Stimulated activated CD8-positive, alpha-beta memory T cell treated with anti-CD3 and anti-CD28 coated beads, Interleukin-7, amount 100 ng/mL, for 1 hour (primary cell): Measurements from ENCODE around the gene IGFBP6.

Experiments used
- DNase-seq, 2 donors: peaks; one replicate each; pipeline ENCODE4 v3.0.0-alpha.2; 2020; ENCODE audit warnings: low read depth in 2 of 2

IGFBP6 gene, protein sequence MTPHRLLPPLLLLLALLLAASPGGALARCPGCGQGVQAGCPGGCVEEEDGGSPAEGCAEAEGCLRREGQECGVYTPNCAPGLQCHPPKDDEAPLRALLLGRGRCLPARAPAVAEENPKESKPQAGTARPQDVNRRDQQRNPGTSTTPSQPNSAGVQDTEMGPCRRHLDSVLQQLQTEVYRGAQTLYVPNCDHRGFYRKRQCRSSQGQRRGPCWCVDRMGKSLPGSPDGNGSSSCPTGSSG

DNA sequence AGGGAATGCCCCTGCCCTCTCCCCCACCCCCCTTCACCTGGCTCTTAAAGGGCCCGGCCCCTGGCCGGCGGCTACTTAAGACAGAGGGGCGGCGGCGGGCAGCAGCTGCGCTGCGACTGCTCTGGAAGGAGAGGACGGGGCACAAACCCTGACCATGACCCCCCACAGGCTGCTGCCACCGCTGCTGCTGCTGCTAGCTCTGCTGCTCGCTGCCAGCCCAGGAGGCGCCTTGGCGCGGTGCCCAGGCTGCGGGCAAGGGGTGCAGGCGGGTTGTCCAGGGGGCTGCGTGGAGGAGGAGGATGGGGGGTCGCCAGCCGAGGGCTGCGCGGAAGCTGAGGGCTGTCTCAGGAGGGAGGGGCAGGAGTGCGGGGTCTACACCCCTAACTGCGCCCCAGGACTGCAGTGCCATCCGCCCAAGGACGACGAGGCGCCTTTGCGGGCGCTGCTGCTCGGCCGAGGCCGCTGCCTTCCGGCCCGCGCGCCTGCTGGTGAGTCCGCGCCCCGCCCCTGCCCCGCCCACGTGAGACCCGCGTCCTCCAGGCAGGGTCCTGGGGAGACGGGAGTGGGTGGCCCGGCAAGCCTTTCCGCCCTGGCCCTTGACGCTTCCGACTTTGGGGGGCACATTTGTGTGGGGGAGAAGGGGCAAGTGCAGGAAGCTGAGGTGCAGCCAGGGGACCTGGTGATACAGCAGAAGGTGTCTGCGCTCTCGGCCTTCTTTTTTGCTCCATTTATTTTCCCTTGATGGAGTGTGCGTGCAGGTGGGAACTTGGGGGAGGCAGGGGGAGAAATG lies at the start of gene IGFBP6:
Gene IGFBP6 (plus strand): TSS at position 104 of the 790 bp plus-strand sequence. CDS start 51 bp downstream, at position 155.
- DNase-seq: peak in 1 of 2 donors; percentile 23

DNA sequence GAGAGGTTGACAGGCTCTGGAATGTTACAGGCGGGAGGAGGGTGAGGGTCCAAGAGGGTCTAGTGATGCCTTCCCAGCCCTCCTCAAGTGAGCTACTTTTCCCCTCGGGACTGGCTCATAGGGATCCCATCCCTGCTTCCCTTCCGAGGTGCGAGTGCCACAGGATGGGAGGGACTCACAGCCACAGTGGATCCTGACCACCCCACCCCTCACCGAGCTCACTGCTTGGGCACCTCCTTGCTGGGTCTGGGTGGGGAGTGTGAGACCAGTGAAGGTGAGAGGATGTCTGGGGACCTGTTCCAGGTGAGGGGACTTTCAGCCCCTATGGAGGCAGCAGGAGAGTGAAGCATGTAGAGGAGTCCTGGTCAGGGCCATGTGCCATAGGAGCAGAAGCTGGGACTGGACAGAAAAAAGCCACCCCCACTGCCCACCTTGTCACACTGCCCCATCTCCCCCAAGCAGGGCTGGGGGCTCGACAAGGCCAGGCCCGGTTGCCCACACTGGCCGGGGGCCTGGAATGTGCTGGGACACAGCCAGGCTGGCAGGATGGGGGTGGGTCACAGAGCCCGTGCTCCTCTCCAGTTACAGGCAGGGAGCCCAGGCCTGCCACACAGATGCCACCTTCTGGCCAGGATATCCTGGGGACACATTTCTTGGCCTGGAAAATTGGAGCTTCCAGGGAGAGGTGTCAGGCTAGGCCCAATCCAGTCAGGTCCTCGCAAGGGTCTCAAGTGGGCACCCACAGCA lies 49.3 kb upstream of the IGFBP6 start:
- DNase-seq: no peak

DNA sequence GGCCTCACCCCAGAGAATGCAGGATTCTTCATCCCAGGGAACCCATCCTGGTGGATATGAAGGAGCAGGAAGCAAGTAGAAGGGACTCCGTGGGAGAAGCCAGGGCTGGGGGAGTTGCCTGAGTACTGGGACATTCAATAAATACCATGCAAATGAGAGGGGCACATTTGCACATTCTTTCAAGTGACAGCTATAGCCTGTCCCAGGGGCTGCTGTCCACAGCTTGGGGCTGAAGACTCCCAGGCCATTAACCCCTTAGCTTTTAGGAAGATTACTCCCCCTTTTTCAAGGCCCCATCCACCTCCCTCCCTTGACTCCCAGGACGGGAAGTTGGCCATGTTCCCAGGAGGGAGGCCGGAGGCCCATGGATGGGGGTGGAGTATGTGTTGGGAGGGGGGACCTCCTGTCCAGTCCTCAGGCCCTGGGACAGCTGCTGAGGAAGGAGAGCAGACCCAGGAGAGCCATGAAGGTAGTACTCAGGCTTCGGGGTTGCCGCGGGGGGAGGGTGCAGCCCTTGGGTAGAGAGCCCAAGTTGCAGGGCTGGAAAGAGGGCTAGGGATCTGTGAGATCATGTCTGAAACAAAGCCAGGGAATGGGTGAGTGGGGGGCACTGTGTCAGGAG lies 48.6 kb upstream of the IGFBP6 start:
- DNase-seq: no peak

DNA sequence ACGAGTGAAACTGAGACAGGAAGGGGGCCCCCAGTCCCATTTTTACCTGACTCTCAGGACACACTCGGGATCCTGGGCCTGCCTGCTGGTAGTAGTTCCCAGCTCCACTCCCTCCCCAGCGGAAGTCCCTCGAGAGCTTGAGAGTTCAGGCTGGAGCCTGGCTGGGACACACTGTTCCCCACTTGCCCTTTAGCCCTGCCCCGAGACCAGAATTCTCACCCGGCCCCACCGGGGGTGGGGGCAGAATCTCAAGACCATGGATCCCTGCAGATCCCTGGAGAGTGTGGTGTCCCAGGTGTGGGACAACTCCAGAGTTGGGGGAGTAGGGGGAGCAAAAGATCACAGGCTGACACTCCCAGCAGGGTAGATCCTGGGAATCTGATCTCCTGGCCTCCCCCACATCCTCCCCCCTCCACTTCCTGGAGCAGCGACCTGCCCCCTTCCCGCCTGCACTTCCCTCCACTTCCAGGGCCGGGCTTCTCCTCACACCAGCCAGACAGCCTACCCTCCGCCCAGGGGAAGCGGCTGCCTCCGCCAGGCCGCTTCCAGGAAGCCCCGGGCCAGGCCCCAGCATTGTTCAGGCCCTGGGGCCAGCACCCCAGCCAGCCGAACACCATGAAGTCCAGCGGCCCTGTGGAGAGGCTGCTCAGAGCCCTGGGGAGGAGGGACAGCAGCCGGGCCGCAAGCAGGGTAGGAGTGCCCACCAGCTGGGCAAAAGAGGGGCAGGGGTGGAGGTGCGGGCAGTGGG lies 47.7 kb upstream of the IGFBP6 start, which contains the start of gene TNS2:
Gene TNS2 (plus strand): TSS at position 495 of the 748 bp plus-strand sequence. CDS start 121 bp downstream, at position 616.
- no peak for DNase-seq

DNA sequence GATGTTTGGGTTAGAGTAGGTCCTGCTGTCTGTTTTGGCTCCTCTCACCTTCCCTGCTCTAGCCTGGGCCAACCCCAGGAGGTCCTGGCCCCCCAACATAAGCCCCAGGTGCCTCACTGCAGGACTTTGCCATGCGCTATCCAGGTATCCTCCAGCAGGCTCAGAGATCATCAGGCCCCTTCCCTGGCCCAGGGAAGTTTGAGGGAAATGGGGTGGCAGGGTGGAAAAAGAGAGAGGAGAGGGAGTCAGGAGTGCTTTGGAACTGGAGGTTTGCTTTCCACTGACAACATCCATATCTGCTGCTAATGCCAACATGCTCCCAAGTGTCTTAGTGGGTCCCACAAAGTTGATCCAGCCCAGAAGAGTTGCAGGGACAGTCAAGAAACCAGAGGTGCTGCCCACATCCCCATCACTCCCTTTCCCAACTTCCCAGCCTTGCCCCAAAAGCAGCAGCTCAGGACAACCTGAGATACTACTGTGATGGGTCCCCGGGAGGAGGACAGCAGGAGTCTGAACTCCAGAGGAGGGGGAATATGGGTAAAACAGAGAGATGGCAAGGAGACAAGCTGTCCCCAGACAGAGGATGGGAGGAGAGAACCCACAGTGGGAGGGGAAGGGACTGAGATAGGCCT lies 46.9 kb upstream of the IGFBP6 start:
- DNase-seq: no peak

DNA sequence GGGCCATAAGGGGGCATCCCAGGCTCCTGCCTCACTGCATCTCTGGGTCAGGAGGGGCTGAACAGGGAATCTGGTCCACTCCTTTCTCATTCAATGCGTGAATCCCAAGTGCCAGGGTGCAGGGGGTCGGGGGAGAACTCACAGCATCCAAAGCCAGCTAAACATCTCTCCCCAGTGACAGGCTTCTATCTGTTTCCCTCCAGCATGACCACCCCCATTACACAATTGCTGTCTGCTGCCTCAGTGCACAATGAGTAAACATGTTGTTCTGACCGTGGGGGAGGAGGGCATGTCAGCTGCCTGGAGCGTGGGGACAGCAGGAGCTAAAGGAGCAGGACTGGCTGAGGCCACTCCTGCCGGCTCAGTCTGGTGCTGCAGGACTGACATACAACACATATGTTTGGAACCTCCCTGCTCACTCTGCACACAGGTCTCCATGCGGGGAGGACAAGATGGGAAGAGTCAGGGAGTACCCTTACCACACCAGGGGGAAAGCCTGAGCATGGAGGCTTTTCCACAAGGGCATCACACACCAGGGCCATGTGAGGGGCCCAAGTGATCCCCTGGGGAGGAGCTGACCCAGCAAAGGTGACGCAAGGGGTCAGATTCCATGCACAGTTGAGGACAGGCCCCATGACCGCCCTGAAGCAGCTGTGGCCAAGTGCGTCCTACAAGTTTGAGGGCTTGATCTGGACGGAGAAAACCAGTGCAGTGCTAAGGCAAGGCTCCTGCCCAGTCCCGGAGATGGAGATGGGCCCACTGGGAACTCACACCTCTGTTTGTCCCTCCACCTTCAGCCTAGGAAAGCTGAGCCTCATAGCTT lies 46.2 kb upstream of the IGFBP6 start:
- no peak for DNase-seq

DNA sequence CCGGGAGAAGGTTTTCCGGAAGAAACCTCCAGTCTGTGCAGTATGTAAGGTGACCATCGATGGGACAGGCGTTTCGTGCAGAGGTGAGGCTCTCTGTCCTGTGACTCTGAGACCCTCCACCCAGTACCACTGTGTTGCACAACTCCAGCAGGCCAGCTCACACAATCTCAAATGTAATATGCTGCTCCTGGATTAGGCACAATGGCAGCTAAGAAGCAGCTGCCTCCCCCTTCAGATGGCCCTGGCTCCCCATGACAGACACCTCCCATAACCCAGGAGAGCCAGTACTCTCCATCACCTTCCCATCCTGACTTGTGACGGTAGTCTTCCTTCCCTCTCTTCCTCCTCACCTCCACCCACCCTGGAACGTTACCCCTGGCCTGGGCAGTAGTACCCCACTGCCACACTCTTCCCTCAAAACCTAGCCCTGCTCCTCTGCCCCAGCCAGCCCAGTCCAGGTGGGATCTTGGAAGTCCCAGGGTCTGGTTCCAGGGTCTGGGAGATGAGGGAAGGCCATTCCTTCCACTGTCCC lies 45.5 kb upstream of the IGFBP6 start:
- DNase-seq: no peak

DNA sequence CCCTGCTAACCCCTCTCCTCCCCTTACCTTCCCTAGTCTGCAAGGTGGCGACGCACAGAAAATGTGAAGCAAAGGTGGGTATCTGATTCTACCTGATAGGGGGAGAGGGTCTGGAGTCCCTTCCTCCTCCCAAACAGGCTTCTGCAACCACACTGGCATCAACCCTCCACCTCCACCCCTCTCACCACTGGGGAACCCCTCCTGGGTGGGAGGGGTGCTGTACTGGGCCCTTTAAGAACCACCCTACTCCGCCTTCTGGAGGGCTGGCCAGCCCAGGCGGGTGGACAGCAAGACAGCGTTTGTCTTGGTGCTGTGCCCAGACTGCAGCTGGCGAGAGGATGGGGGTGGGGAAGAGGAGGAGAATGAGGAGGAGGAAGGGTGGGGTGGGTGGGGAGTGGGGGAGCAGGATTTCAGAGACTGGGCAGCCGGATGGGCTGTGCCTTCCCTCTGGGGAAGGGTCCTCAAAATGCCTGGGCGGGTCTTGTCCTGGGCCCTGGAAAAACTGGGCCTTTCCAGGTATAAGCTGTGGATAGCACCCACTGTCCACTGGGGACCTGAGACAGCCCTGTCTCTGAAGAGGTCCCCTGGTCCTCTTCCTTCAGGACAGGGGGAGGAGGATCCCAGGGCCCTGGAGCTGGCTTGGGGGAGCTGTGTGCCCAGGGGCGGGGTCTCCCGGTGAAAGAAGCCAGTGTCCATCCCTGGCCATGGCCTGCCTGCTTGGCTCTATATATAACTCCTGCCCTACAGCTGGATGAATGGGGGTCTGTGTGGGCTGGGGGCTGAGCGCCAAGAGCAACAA lies 44.8 kb upstream of the IGFBP6 start:
- no peak for DNase-seq

DNA sequence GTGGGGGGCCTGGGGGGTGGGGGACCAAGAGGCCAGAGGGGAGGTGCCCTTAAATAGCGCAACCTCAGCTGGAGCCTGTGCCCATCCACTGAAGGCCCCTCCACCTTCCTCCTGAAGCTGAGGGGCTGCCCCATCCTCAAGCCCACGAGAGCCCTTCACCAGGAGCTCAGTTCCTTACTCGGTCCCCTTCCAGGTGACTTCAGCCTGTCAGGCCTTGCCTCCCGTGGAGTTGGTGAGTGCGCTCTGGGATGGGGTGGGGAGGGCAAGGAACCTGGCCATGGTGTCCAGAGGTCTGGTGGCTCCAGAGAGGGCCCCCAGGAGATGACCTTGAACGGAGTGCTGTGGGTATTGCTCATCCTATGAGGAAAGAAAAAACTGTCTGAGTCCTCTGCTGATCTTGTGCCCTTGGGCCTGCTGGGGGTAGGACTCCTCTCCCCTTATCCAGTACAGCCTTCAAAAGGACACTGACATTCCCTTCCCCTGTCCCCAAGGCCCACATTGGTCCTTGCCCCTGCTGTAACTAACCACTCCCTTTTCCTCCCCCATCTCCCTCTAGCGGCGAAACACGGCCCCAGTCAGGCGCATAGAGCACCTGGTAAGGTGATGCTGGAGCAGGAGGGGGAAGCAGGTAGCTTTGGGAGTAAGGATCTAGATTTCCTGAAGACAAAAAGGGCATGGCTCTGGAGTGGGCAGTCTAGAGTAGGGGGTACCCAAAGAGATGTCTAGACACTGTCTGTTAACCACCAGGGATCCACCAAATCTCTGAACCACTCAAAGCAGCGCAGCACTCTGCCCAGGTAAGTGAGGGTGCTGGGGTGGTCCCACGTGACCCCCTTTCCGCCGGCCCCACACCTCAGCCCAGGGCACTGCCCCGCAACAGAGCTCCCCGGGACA lies 44.0 kb upstream of the IGFBP6 start:
- DNase-seq: peak; percentile 14 to 23

DNA sequence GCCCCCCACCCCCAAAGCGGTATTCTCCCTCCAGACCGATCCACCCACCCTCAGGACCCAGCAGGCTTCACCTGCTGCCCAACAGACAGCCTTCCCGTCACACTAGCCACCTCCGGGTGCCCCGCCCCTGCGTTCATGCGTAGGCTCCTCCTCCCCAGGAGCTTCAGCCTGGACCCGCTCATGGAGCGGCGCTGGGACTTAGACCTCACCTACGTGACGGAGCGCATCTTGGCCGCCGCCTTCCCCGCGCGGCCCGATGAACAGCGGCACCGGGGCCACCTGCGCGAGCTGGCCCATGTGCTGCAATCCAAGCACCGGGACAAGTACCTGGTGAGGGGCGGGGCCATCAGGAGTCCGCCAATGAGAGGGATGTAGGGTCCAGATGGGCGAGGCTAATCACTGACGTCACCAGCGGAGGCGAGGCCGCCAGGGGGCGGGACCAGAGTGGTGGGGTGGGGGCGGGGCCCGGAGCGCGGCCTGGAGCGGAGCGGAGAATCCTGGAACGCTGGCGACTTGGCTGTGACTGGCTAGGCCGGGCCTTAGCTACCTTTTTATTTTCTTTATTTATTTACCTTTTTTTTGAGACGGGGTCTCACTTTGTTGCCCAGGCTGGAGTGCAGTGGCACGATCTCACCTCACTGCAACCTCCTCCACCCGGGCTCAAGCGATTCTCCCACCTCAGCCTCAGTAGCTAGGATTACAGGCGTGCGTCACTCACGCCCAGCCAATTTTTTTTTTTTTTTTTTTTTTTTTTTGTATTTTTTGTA lies 43.2 kb upstream of the IGFBP6 start:
- peak; percentile 75 to 84 for DNase-seq

DNA sequence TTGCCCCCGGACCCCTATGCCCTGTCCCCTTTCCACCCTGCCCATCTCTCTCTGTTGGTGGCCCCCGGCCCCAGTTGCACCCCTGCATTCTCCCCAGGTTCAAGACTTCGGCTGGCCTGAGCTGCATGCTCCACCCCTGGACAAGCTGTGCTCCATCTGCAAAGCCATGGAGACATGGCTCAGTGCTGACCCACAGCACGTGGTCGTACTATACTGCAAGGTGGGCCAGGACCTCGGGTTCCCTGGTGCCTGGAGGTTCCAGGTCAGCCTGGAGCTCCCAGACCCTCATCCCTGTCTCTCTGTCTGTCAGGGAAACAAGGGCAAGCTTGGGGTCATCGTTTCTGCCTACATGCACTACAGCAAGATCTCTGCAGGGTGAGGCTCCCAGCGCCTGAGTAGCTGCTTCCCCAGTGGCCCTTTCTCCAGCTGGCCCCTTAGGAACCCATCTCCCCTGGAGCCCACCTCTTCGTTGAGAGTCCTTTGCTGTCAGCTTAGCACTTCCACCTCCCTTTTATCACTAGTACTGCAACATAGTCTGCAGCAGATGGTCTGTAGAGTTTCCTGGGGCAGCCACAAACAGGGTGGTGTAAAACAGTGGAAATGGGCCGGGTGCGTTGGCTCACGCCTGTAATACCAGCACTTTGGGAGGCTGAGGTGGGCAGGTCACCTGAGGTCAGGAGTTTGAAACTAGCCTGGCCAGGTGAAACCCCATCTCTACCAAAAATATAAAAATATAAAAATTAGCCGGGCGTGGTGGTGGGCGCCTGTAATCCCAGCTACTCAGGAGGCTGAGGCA lies 41.8 kb upstream of the IGFBP6 start:
- DNase-seq: no peak

DNA sequence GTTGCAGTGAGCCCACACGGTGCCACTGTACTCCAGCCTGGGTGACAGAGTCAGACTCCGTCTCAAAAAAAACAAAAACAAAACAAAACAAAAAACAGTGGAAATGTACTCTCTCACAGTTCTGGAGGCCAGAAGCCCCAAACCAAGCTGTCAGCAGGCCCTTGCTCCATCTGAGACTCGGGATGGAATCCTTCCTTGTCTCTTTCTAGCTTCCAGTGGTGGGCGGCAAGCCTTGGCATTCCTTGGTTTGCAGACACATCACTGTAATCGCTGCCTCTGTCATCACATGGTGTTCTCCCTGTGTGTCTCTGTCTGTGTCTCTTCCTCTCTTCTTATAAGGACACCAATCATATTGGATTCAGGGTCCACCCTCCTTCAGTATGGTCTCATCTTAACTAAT lies 41.2 kb upstream of the IGFBP6 start:
- no peak for DNase-seq

DNA sequence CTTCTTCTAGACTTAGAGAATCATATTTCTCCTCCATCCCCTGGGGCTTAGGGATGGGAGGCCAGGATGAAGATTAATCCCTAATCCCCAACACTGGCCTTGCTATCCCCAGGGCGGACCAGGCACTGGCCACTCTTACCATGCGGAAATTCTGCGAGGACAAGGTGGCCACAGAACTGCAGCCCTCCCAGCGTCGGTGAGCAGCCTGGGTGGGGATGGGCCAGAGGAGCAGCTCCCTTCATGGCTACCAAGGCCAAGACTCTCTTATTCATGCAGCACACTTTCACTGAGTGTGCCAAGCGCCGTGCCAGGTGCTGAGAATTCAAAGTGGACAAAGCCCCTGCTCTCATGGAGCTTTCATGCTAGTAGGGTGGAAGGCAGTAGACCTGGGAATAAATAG lies 40.6 kb upstream of the IGFBP6 start:
- DNase-seq: no peak

DNA sequence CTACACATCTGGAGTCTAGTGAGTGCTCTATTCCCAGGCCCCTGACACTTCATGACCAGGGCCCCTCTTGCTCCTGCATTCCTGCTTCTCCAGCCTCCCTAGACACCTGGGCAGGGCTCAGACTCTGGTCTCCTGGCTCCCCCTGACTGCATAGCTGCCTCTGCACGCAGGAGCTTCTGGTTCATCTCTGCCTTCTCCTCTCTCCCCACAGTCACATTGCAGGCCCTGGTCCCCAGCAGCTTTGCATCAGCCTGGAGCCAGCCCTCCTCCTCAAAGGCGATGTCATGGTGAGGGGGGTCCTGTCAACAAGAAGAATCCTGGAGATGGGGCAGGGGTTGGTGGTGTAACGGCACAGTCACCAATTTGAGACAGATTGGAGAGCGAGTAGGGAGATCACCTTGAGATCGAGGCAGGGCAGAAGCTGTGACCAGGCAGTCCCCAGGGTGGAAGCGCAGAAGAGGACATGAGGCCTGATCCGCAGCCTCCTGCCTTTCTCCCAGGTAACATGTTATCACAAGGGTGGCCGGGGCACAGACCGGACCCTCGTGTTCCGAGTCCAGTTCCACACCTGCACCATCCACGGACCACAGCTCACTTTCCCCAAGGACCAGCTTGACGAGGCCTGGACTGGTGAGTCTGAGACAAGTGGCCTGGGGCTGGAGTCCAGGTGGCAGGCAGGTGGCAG lies 39.5 kb upstream of the IGFBP6 start:
- DNase-seq: no peak

DNA sequence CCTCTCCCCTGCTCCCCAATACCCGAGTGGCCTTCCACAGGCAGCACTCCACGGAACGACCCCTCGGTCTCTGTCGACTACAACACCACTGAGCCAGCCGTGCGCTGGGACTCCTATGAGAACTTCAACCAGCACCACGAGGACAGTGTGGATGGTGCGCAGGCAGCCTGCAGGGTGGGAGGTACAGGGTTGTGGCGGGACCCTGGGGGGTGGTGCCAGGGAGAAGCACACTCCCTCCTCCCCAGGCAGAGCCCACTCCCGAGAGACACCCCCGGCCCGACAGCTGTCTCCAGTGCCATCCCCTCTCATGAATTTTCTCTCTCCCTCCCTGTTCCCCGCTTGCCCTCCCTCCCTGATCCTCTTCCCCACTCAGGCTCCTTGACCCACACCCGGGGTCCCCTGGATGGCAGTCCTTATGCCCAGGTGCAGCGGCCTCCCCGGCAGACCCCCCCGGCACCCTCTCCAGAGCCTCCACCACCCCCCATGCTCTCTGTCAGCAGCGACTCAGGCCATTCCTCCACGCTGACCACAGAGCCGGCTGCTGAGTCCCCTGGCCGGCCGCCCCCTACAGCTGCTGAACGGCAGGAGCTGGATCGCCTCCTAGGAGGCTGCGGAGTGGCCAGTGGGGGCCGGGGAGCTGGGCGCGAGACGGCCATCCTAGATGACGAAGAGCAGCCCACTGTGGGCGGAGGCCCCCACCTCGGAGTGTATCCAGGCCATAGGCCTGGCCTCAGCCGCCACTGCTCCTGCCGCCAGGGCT lies 38.6 kb upstream of the IGFBP6 start:
- DNase-seq: no peak
